MM.1S (cell line): ENCODE measurements around the gene KLHL15.
A peak's percentile ranks its signal among the peaks of the same experiment; 100 is the strongest.

Experiments used
- DNase-seq: peaks from one replicate; pipeline ENCODE4 v3.0.0-alpha.2; 2015
- H2AFZ ChIP-seq: fragments of 300-600 bp; sonication (generic); 2 replicates; pipeline ENCODE4 v1.6.0; 2016; ENCODE audit warnings: antibody characterized with exemption, low read length
- H3F3A ChIP-seq: fragments of 300-600 bp; sonication (generic); 2 replicates; pipeline ENCODE4 v1.6.1; 2016; ENCODE audit warnings: mild to moderate bottlenecking, antibody characterized with exemption, low read length, moderate library complexity, mixed read lengths; ENCODE audit not compliant: insufficient read depth
- H3K27ac ChIP-seq: fragments of 300-600 bp; sonication (generic); 2 replicates; pipeline ENCODE4 v1.5.1; 2016; ENCODE audit warnings: mild to moderate bottlenecking, low read length
- H3K27me3 ChIP-seq: fragments of 300-600 bp; sonication (generic); replicated peaks from 2 replicates; pipeline ENCODE4 v1.6.0; 2016; ENCODE audit warnings: low read length; ENCODE audit not compliant: insufficient read depth
- H3K36me3 ChIP-seq: fragments of 300-600 bp; sonication (generic); replicated peaks from 2 replicates; pipeline ENCODE4 v1.6.1; 2016; ENCODE audit warnings: mild to moderate bottlenecking, low read length, mixed read lengths; ENCODE audit not compliant: insufficient read depth
- H3K4me1 ChIP-seq: fragments of 300-600 bp; sonication (generic); 2 replicates; pipeline ENCODE4 v1.6.1; 2016; ENCODE audit warnings: low read length, mixed read lengths
- H3K4me2 ChIP-seq: fragments of 300-600 bp; sonication (generic); 2 replicates; pipeline ENCODE4 v1.6.0; 2016; ENCODE audit warnings: low read depth, low read length
- H3K4me3 ChIP-seq: fragments of 300-600 bp; sonication (generic); 2 replicates; pipeline ENCODE4 v1.5.1; 2016; ENCODE audit warnings: low read length, mixed read lengths
- H3K79me2 ChIP-seq: fragments of 300-600 bp; sonication (generic); 2 replicates; pipeline ENCODE4 v1.6.1; 2016; ENCODE audit warnings: mixed run types, low read length, mixed read lengths
- H3K9ac ChIP-seq: fragments of 300-600 bp; sonication (generic); 2 replicates; pipeline ENCODE4 v1.6.1; 2016; ENCODE audit warnings: low read length, mixed read lengths
- H3K9me2 ChIP-seq: fragments of 300-600 bp; sonication (generic); replicated peaks from 2 replicates; pipeline ENCODE4 v1.6.1; 2016; ENCODE audit warnings: mild to moderate bottlenecking, low read length, mixed read lengths; ENCODE audit not compliant: insufficient read depth
- H3K9me3 ChIP-seq: fragments of 300-600 bp; sonication (generic); replicated peaks from 2 replicates; pipeline ENCODE4 v1.6.1; 2016; ENCODE audit warnings: mild to moderate bottlenecking, low read length, mixed read lengths; ENCODE audit not compliant: insufficient read depth
- H4K20me1 ChIP-seq: fragments of 300-600 bp; sonication (generic); 2 replicates; pipeline ENCODE4 v1.6.1; 2016; ENCODE audit warnings: mild to moderate bottlenecking, low read length, moderate library complexity, mixed read lengths; ENCODE audit not compliant: insufficient read depth
- CTCF ChIP-seq: fragments of 300-600 bp; sonication (generic); IDR thresholded peaks from 2 replicates; pipeline ENCODE4 v1.5.1; 2016; ENCODE audit warnings: antibody characterized with exemption, low read length, mixed read lengths
- EZH2 ChIP-seq: fragments of 300-600 bp; sonication (generic); optimal IDR thresholded peaks from 2 replicates; pipeline ENCODE3; 2017; ENCODE audit warnings: low read depth, mild to moderate bottlenecking, antibody characterized with exemption, low read length, mixed read lengths
- EZH2phosphoT487 ChIP-seq: fragments of 300-600 bp; sonication (generic); IDR thresholded peaks from 2 replicates; pipeline ENCODE4 v1.6.1; 2018; ENCODE audit warnings: antibody characterized with exemption, low read length

KLHL15 gene

GRCh38 chrX:23952984-23953907 is 73.7 kb downstream of the KLHL15 start:
- H4K20me1 ChIP-seq: no peaks in the 10 kb centered on the region
- TF ChIP-seq EZH2: no peak
- no peak for TF ChIP-seq EZH2phosphoT487
- TF ChIP-seq CTCF: no peak
- no peaks in the 10 kb centered on the region for H3K79me2 ChIP-seq
- peak overlapping the region; percentile 47 for H3K4me3 ChIP-seq
- no peaks in the 10 kb centered on the region for H3K27me3 ChIP-seq
- H3K4me2 ChIP-seq: peak overlapping the region; percentile 75
- H3K4me1 ChIP-seq: no peaks in the 10 kb centered on the region
- DNase-seq: peak; percentile 35
- no peaks in the 10 kb centered on the region for H3F3A ChIP-seq
- peak overlapping the region; percentile 61 for H2AFZ ChIP-seq
- H3K9me2 ChIP-seq: no peaks in the 10 kb centered on the region
- peak overlapping the region; percentile 31; the same call in 1 of the 2 replicates for H3K27ac ChIP-seq
- H3K9ac ChIP-seq: peak overlapping the region; percentile 27; the same call in 1 of the 2 replicates
- H3K9me3 ChIP-seq: no peaks in the 10 kb centered on the region
- H3K36me3 ChIP-seq: no peaks in the 10 kb centered on the region

- Histone ChIP-seq H3K9ac (no peak overlapping the region), H3K79me2 (no peaks in the 10 kb centered on the region), H3K4me3 (no peak overlapping the region), H2AFZ (peak overlapping the region; percentile 61; the same call in 1 of the 2 replicates), H4K20me1 (no peaks in the 10 kb centered on the region), H3K4me2 (peak overlapping the region; percentile 75; the same call in 1 of the 2 replicates), H3F3A (no peaks in the 10 kb centered on the region), H3K27me3 (no peaks in the 10 kb centered on the region), H3K9me3 (no peaks in the 10 kb centered on the region), H3K4me1 (no peaks in the 10 kb centered on the region), H3K36me3 (no peaks in the 10 kb centered on the region), H3K9me2 (no peaks in the 10 kb centered on the region), H3K27ac (no peak overlapping the region)
- TF ChIP-seq CTCF (no peak), EZH2phosphoT487 (no peak), EZH2 (no peak)
- DNase-seq: no peak
Observed at GRCh38 chrX:23952391-23952790, 74.6 kb downstream of the KLHL15 start.

GRCh38 chrX:23945206-23945605 is 81.8 kb downstream of the KLHL15 start:
- H3K27ac ChIP-seq: no peak overlapping the region
- H3K36me3 ChIP-seq: no peaks in the 10 kb centered on the region
- no peaks in the 10 kb centered on the region for H3K9me2 ChIP-seq
- H3K9ac ChIP-seq: no peak overlapping the region
- no peak overlapping the region for H3K4me3 ChIP-seq
- H2AFZ ChIP-seq: no peak overlapping the region
- H3K27me3 ChIP-seq: no peaks in the 10 kb centered on the region
- no peaks in the 10 kb centered on the region for H4K20me1 ChIP-seq
- H3K4me2 ChIP-seq: no peak overlapping the region
- H3K9me3 ChIP-seq: no peaks in the 10 kb centered on the region
- no peak for DNase-seq
- no peak for TF ChIP-seq EZH2
- H3K79me2 ChIP-seq: no peaks in the 10 kb centered on the region
- H3K4me1 ChIP-seq: no peaks in the 10 kb centered on the region
- no peaks in the 10 kb centered on the region for H3F3A ChIP-seq

GRCh38 chrX:23944234-23944633 is 82.8 kb downstream of the KLHL15 start:
- Histone ChIP-seq H3K4me1 (no peaks in the 10 kb centered on the region), H3K36me3 (no peaks in the 10 kb centered on the region), H3K79me2 (no peaks in the 10 kb centered on the region), H3K27ac (no peak overlapping the region), H2AFZ (no peak overlapping the region), H3K4me3 (no peak overlapping the region), H3K9ac (no peak overlapping the region), H4K20me1 (no peaks in the 10 kb centered on the region), H3K9me3 (no peaks in the 10 kb centered on the region), H3K9me2 (no peaks in the 10 kb centered on the region), H3K4me2 (no peak overlapping the region), H3K27me3 (no peaks in the 10 kb centered on the region), H3F3A (no peaks in the 10 kb centered on the region)
- no peak for TF ChIP-seq EZH2phosphoT487
- no peak for TF ChIP-seq EZH2
- no peak for TF ChIP-seq CTCF
- no peak for DNase-seq
